GM12878 (cell line): ENCODE data around the gene NTM. TPM values are rescaled to one million over a fixed set of nuclear protein-coding genes. Genes with fewer than 3 reads are reported as not detected.

Experiments used
- ATAC-seq: fragments of 200-7000 bp; cut with Tn5 transposase; 3 replicates; pipeline ENCODE4 v1.9.1; 2020; ENCODE audit warnings: mild to moderate bottlenecking, moderate library complexity
- BruUV-seq: library from RNA; stranded (reverse); fragments of 400-500 nt; replicated peaks from 2 replicates; lab custom pipeline; 2021; lab: Mats Ljungman, UMichigan
- CTCF ChIA-PET: fragments of 300-600 bp; sonication (Branson Sonifier 250); formaldehyde crosslinking; extraction: SDS; loops from one replicate; lab custom pipeline; 2021; ENCODE audit warnings: inconsistent platforms; lab: Yijun Ruan, JAX
- POLR2A ChIA-PET: fragments of 350-600 bp; formaldehyde crosslinking; extraction: SDS; loops from one replicate; lab custom pipeline; 2021; ENCODE audit warnings: inconsistent platforms; lab: Charles Lee
- RAD21 ChIA-PET: fragments of 300-600 bp; sonication (Branson Sonifier 250); formaldehyde crosslinking; loops from one replicate; lab custom pipeline; 2023; ENCODE audit warnings: antibody characterized with exemption; ENCODE audit not compliant: unreplicated experiment; lab: Charles Lee
- SMC1A ChIA-PET: fragments of 300-600 bp; sonication (Branson Sonifier 250); formaldehyde crosslinking; loops from one replicate; lab custom pipeline; 2023; ENCODE audit not compliant: unreplicated experiment, uncharacterized antibody; lab: Charles Lee
- DNase-seq: peaks from one replicate; pipeline ENCODE4 v3.0.0-alpha.2; 2011; ENCODE audit warnings: low read depth, low spot score
- FAIRE-seq: peaks from 3 replicates; lab custom pipeline; 2011; peaks lifted over from hg19 to GRCh38; lab: Jason Lieb, UNC
- H2AFZ ChIP-seq: 2 replicates; pipeline ENCODE4 v1.6.0; 2011; ENCODE audit warnings: low read depth, low read length, control low read depth; ENCODE audit not compliant: control insufficient read depth
- H3K27ac ChIP-seq: 2 replicates; pipeline ENCODE4 v1.5.1; 2011; ENCODE audit warnings: control low read depth; ENCODE audit not compliant: control insufficient read depth, insufficient read depth
- H3K27me3 ChIP-seq, 2 experiments: replicated peaks in 1 of 2; 2 replicates each; pipeline versions ENCODE4 v1.6.0 to v1.6.1; 2011; ENCODE audit warnings: low read length in 1 of 2; ENCODE audit not compliant: control insufficient read depth in 2 of 2, insufficient read depth in 2 of 2
- H3K36me3 ChIP-seq, 2 experiments: 2 replicates each; pipeline ENCODE4 v1.5.1; 2011; ENCODE audit warnings: low read length in 1 of 2; ENCODE audit not compliant: control insufficient read depth in 2 of 2, insufficient read depth in 2 of 2
- H3K4me1 ChIP-seq: 2 replicates; pipeline ENCODE4 v1.6.1; 2011; ENCODE audit warnings: mild to moderate bottlenecking, low read length, moderate library complexity, mixed read lengths; ENCODE audit not compliant: control insufficient read depth, insufficient read depth
- H3K4me2 ChIP-seq: 2 replicates; pipeline ENCODE4 v1.6.0; 2011; ENCODE audit warnings: control low read depth; ENCODE audit not compliant: control insufficient read depth, insufficient read depth
- H3K4me3 ChIP-seq: fragments of 200-600 bp; sonication (generic); 2 replicates; pipeline ENCODE4 v1.5.1; 2016
- H3K79me2 ChIP-seq: 2 replicates; pipeline ENCODE4 v1.6.0; 2011; ENCODE audit warnings: low read length; ENCODE audit not compliant: control insufficient read depth, insufficient read depth
- H3K9ac ChIP-seq: 2 replicates; pipeline ENCODE4 v1.8.0; 2011; ENCODE audit warnings: low read length, control low read depth, mixed read lengths; ENCODE audit not compliant: control insufficient read depth, insufficient read depth
- H3K9me3 ChIP-seq: replicated peaks from 3 replicates; pipeline ENCODE4 v1.5.1; 2011; ENCODE audit warnings: mild to moderate bottlenecking, low read length; ENCODE audit not compliant: control insufficient read depth, insufficient read depth
- H4K20me1 ChIP-seq: 2 replicates; pipeline ENCODE4 v1.6.0; 2011; ENCODE audit not compliant: control insufficient read depth, insufficient read depth
- CEBPZ ChIP-seq: fragments of 150-350 bp; IDR thresholded peaks from 2 replicates; pipeline ENCODE4 v1.6.1; 2016; ENCODE audit warnings: low read depth, low read length
- CREB1 ChIP-seq: IDR thresholded peaks from 2 replicates; pipeline ENCODE4 v1.6.1; 2012; ENCODE audit warnings: low read depth, mild to moderate bottlenecking, inconsistent platforms
- CUX1 ChIP-seq: IDR thresholded peaks from 2 replicates; pipeline ENCODE4 v1.6.1; 2012; ENCODE audit warnings: improper control_type of control experiment, low read depth, low read length; ENCODE audit not compliant: insufficient replicate concordance
- E2F4 ChIP-seq: IDR thresholded peaks from 2 replicates; pipeline ENCODE4 v1.6.1; 2012; ENCODE audit warnings: low read depth, low read length, improper control_type of control experiment
- IKZF1 ChIP-seq: fragments of 450-650 bp; conservative IDR thresholded peaks from 2 replicates; pipeline ENCODE4 v1.6.1; 2017; ENCODE audit warnings: antibody characterized with exemption, mild to moderate bottlenecking
- MTA2 ChIP-seq: fragments of 450-650 bp; IDR thresholded peaks from 2 replicates; pipeline ENCODE4 v1.6.1; 2016; ENCODE audit warnings: low read depth, mild to moderate bottlenecking, moderate library complexity
- NFIC ChIP-seq: IDR thresholded peaks from 2 replicates; pipeline ENCODE4 v1.6.1; 2012; ENCODE audit warnings: low read depth, mild to moderate bottlenecking, inconsistent platforms, low read length, moderate library complexity
- NRF1 ChIP-seq: conservative IDR thresholded peaks from 2 replicates; pipeline ENCODE4 v1.6.1; 2011; ENCODE audit warnings: mild to moderate bottlenecking, low read depth, low read length, improper control_type of control experiment
- SUZ12 ChIP-seq: fragments of 200-600 bp; sonication (generic); IDR thresholded peaks from one replicate; pipeline ENCODE4 v1.6.1; 2018; ENCODE audit warnings: antibody characterized with exemption, mild to moderate bottlenecking; ENCODE audit not compliant: unreplicated experiment
- TAF1 ChIP-seq: IDR thresholded peaks from 2 replicates; pipeline ENCODE4 v1.6.1; 2011; ENCODE audit warnings: mild to moderate bottlenecking, low read depth, low read length, borderline replicate concordance
- ZNF207 ChIP-seq: fragments of 450-650 bp; IDR thresholded peaks from 2 replicates; pipeline ENCODE4 v1.6.1; 2014; ENCODE audit warnings: antibody characterized with exemption, mild to moderate bottlenecking, borderline replicate concordance
- ZNF384 ChIP-seq: IDR thresholded peaks from 2 replicates; pipeline ENCODE4 v1.6.1; 2012; ENCODE audit warnings: low read depth, mild to moderate bottlenecking, low read length, improper control_type of control experiment, borderline replicate concordance
- ZNF622 ChIP-seq: fragments of 450-650 bp; IDR thresholded peaks from 2 replicates; pipeline ENCODE4 v1.6.1; 2017; ENCODE audit warnings: mild to moderate bottlenecking, inconsistent platforms
- WGBS: methylation state at CpG from one replicate; pipeline ENCODE4 v1.1.6; 2016; ENCODE audit warnings: low lambda C conversion rate; ENCODE audit not compliant: insufficient replicate concordance, insufficient coverage; ENCODE audit errors: missing lambda C conversion rate; 5-methylcytosine and 5-hydroxymethylcytosine counted together
- in situ Hi-C: fragments of 300-500 bp; cut with MboI; formaldehyde crosslinking; loops from 9 replicates; pipeline ENCODE4 v1.14.3; 2018; ENCODE audit warnings: mixed read lengths
- intact Hi-C: fragments of 100-400 bp; cut with micrococcal nuclease; formaldehyde crosslinking; loops from one replicate; pipeline ENCODE4 v1.14.2; 2022; ENCODE audit not compliant: unreplicated experiment
- polyA plus RNA-seq, 11 experiments: library from polyadenylated mRNA; depleted of rRNA in 4 of 11; unstranded in 6 of 11; stranded (reverse) in 5 of 11; fragments of >200 nt; fragmentation: Nextera tagmentation in 4 of 11; fragmentation: Illumina TruSeq in 1 of 11; extraction: Ambion mirVana in 4 of 11; extraction: Trizol in 1 of 11; gene quantifications; 1 replicate in 1 of 11; 2 replicates in 10 of 11; pipeline versions ENCODE4 v1.2.1 to v1.2.3, GENCODE V29; 2011 to 2016; ENCODE audit warnings: inconsistent platforms in 2 of 11, missing spikeins in 2 of 11, low read depth in 1 of 11
- total RNA-seq, 4 experiments: library from RNA; depleted of rRNA in 3 of 4; stranded (reverse); fragments of >200 nt in 3 of 4; fragmentation: Illumina TruSeq in 1 of 4; extraction: Trizol in 1 of 4; gene quantifications; 2 replicates each; pipeline versions ENCODE4 v1.2.1 to v1.2.3, GENCODE V29; 2013 to 2021

Gene NTM
- total and polyA plus RNA-seq, 10 of the 15 experiments (the other 5 are each of a cell fraction or from before 2014, with no cell fraction given), result not detected

GRCh38 chr11:131498631-131499160, 128.3 kb downstream of the NTM start (continued):
- TF ChIP-seq CEBPZ, result no peak
- TF ChIP-seq, all 136 proteins: peak for 0

GRCh38 chr11:131499199-131499598, 128.8 kb downstream of the NTM start:
- BruUV-seq, result no TSS peak
- POLR2A ChIA-PET, result no interaction called here
- CTCF ChIA-PET, result interaction anchor here (0.6 kb wide), 1 partner anchor 178 kb away, joined by 3 read pairs; no protein-coding TSS in a partner anchor
- no peak overlapping the region for H3K4me2 ChIP-seq
- H3K79me2 ChIP-seq, result no peaks in the 10 kb centered on the region
- H3K4me3 ChIP-seq, result no peak overlapping the region
- H3K9me3 ChIP-seq, result no peaks in the 10 kb centered on the region
- H3K27ac ChIP-seq, result no peak overlapping the region
- H4K20me1 ChIP-seq, result no peaks in the 10 kb centered on the region; the same call in 1 of the 2 replicates
- H2AFZ ChIP-seq, result no peak overlapping the region
- SMC1A ChIA-PET, result no interaction called here
- no peaks in the 10 kb centered on the region for H3K4me1 ChIP-seq
- no peak for ATAC-seq
- H3K9ac ChIP-seq, result no peak overlapping the region
- RAD21 ChIA-PET, result no interaction called here
- no peaks in the 10 kb centered on the region for H3K36me3 ChIP-seq
- intact Hi-C loops (no loop called here), in situ Hi-C loops (no loop called here)
- DNase-seq, result no peak
- WGBS, result 45% methylated on average over 8 of the region's 8 CpGs
- H3K27me3 ChIP-seq, result peaks cover 0 to 7% of the 10 kb centered on the region in 2 experiments; a peak in 2 of 4 replicates
- no peak for FAIRE-seq
- no peak for TF ChIP-seq CREB1
- TF ChIP-seq ZNF622, result no peak
- TF ChIP-seq MTA2, result no peak
- no peak for TF ChIP-seq TAF1
- TF ChIP-seq ZNF207, result no peak
- TF ChIP-seq NFIC, result no peak
- TF ChIP-seq E2F4, result no peak
- no peak for TF ChIP-seq ZNF384
- TF ChIP-seq CUX1, result no peak
- no peak for TF ChIP-seq SUZ12
- no peak for TF ChIP-seq IKZF1
- no peak for TF ChIP-seq NRF1
